CD4-positive, alpha-beta T cell treated with Interleukin-17A for 1 hour (primary cell): ENCODE data around the gene C19orf81.

ENCODE experiments used
- DNase-seq: peaks from one replicate; pipeline ENCODE4 v3.0.0-alpha.2; 2020

Gene C19orf81

DNA sequence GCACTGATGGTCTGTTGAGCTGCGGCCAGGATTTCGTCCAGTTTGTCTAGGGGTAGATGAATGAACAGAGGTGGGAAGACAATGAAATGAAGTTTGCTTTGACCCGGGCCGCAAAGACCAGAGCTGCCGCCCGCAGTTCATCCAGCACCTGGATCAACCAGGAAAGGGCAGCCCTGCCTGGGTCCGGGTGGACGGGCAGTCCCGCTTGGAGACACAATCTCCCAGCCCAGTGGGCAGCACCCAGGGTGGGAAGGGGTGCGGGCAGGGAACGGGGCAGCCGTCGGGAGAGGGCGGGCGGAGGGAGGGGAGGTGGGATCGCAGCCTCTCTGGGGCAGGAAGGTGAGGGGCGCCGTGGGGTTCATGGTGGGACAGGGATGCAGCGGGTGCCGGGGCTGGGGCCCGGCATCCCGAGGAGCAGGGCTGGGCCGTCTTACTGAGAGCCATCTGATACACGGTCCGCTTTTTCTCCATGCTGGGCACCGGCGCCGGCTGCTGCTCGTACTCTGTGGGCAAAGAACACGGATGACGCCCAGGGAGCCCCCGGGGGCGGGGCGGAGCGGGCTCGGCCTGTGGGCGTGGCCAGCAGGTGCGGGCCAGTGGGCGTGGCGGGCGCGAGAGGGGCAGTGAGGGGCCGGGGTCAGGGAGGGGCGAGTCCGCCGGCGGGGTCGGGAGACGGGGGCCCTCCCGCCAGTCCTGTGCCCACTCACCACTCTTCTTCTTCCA is 37.2 kb downstream of the C19orf81 start:
- DNase-seq = no peak

DNA sequence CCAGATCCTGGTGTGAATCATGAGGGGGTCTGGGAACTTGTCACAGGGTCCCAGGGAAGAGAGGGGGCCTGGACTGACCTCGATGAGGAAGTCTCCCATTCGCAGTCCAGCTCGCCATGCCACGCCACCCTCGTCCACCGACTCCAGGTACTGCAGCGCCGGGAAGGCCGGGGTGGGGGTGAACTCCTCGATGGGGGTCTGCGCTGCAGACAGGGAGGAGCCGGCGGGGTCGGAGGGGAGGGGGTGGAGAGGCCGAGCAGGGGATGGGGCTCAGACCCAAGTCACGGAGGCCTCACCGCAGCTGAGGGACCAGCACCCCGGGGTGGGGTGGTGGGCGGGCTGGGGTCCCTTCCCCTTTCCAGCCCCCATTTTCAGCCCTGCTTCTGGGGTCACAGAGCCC is 39.5 kb downstream of the C19orf81 start:
- DNase-seq = no peak

DNA sequence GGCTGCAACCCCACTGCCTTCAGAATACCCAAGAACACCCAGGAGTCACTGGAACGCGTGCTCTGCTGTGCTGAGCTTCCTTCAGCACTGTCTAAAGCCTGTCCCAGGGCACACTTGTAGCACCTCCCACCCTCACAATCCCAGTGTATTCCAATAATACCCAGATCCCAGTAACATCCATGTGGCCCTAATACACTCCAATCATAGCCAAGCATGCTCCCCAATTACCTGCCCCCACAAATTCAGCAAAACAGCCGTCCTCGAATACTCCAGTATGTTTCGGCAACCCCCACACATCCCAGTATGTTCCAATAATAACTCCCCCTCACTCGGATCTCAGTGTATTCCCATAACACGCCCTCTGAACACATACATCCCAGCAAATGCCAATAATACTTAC is 41.2 kb downstream of the C19orf81 start:
- no peak for DNase-seq

GRCh38 chr19:50693064-50693975 is 44.1 kb downstream of the C19orf81 start:
- no peak for DNase-seq

- no peak for DNase-seq
These were observed 45.5 kb downstream of the C19orf81 start for GRCh38 chr19:50694815-50695145.

DNA sequence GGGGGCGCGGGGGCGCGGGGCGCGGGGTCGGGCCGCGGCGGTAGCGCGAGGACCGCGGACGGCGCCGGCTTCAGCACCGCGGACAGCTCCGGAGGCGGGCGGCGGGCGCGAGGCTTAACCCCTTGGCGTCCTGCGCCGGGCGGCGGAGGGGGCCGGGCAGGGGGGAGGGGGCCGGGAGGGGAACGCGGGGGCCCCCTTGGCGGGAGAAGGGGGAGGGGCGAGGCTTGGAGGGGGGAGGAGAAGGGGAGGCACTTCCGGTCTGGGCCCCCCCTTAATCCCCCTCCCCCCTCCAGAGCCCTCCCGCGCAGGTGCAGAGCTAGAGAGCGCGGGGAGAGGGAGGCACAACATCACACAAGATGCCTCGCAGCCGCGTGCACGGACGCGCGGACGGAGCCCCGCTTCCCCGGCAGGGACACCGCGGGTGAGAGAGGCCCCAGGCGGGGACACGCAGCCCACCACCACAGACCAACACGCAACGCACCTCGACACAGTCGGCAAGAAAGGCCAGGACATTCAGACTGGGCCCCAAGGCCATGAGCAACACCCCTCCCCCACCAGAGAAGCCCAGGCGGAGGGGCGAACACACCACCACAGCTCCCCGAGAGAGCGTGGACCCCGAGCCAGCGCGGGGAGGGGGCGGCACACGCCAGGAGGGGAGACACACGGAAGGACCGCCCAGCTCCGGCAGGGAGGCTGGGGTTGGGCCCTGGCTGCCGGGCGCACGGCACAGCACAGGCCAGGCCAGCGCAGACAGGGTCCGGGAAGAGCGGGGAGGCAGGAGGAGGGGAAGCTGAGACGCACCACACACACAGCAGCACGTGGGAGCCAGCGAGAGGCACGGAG is 46.2 kb downstream of the C19orf81 start:
- DNase-seq = no peak

GRCh38 chr19:50696094-50696483 is 46.8 kb downstream of the C19orf81 start:
- no peak for DNase-seq

- DNase-seq = no peak
These were observed 48.3 kb downstream of the C19orf81 start for GRCh38 chr19:50697414-50698124.

- DNase-seq = no peak
These were observed 52.2 kb downstream of the C19orf81 start for GRCh38 chr19:50701367-50701985.

DNA sequence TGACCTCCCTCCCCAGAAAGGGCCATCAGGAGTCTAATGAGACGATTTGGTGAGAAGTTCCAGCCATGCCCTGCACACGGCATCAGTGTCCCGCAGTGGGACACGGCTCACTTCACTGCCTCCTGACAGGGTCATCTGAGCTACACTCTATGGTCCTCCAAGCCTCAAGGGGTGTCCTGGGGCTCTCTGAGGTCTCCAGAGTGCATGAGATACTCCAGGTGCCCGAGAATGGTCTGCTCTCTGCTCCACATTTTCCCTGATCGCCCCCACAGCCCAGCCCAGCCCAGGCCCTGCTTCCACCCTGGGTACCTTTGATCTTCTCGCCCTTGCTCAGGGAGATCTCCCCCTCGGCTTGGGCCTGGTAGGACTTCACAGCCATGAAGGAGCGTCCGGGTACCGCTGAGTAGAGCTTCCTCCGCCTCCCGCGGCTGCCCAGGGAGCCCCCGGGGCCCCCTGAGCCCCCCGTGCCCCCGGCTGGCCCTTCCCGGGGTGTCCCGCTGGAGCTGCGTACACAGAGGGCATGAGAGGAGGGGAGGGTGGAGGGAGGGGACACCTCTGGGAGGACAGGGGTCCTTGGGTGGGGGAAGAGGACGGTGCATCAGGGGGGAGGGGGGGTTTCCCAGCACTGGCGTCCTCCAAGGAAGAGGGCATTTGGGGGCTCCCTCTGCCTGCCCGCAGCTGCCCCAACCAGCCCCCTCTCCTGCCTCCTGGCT is 53.1 kb downstream of the C19orf81 start:
- DNase-seq = no peak

DNA sequence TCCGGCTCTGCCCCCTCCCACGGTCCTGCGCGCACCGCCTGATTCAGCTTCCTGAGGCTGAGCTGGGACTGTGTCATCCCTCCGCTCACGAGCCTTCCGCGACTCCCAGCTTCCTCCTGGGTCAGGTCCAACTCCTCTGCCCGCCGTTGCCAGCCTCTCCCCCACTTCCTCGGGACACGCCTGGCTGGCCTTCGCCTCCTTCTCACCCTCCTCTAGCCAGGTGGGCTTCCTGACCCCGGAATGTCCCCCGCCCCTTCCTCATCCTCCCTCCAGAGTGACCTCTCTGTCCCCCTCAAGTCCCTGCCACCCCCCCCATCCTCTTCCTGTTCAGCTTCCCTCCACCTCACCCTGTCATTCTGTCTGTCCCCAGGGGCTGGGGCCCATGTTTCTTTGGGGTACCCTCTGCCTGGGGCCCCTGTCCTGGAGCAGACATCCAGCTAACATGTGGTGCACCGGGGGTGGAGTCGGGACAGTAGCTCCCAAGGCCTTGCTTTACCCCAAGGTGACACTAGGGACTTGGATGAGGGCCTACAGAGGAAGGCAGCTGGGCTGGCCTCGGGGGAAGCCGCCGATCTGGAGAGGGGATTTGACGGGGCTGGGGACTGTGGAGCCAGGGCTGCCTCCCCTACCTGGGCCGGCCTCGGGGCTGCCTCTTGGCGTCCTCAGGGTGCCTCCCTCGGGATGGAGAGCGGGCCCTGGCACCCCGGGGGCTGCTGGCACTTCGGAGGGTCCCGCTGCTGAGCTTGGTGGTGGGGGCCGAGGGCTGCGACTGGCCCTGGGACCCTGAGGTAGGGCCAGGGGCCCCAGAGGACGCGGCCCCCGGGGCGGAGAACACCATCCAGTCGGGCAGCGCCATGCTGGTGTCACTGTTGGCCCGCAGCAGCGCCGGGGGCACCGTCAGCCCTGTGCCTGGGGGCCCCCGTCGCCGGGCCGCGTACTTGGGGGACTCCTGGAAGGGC is 53.9 kb downstream of the C19orf81 start:
- DNase-seq = no peak

DNA sequence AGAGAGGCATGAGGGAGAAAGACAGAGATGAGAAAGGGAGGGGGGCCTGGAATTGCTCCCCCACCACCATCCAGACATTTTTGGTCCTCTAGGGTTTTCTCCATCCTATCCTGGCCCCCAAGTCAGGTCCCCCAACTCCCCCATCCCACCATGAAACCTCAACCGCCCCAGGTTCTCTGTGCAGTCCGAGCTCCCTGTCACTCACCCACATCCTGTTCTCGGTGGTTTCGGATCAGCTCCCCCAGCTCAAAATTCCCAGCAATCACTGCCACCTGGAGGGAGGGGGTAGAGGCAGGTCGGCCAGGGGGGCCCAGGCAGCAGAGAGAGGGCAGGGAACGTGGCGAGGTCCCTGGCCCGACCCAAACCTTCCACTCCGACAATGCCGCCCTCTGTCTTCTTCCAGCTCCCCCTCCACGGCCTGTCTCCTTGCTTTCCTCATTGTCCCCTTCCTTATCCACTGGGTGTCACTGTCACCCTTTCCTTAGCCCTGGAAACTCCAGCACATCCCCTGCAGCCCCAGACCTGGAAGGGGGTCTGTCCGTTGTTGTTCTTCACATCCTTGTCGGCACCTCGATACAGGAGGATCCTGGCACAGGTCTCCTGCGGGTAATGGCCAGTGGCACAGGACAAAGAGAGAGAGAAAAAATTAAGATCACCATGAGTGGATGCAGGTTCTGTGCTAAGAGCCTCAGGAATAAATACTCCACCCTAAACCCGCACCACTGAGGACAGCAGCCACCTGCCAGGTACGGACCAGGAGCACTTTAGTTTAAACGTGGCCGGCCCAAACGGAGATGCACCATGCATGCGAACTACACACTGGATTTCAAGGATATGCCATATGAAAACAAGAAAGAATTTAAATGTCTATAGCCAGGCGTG is 54.9 kb downstream of the C19orf81 start:
- no peak for DNase-seq

DNA sequence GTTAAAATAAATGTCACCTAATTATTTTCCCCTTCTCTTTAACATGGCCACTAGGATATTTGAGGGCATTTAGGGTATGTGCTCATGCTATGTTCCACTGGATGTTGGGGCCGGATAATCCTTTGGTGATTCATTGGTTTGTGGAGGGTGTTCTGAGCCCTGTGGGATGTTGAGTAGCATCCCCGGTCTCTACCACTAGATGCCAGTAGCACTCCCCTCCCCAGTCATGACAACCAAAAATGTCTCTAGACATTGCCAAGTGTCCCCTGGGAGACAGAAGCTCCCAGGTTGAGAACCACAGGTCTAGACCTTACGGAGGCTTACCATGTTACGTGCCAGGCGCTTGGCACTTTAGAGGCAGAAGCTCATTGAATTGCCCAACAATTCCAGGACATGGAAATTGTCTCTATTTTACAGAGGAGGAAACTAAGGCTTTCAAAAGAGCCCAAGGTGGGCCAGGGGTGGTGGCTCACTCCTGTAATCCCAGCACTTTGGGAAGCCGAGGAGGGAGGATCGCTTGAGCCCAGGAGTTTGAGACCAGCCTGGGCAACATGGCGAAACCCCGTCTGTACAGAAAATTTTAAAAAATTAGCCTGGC is 56.3 kb downstream of the C19orf81 start:
- DNase-seq = peak; percentile 26

GRCh38 chr19:50706387-50706786 is 57.1 kb downstream of the C19orf81 start:
- no peak for DNase-seq

DNA sequence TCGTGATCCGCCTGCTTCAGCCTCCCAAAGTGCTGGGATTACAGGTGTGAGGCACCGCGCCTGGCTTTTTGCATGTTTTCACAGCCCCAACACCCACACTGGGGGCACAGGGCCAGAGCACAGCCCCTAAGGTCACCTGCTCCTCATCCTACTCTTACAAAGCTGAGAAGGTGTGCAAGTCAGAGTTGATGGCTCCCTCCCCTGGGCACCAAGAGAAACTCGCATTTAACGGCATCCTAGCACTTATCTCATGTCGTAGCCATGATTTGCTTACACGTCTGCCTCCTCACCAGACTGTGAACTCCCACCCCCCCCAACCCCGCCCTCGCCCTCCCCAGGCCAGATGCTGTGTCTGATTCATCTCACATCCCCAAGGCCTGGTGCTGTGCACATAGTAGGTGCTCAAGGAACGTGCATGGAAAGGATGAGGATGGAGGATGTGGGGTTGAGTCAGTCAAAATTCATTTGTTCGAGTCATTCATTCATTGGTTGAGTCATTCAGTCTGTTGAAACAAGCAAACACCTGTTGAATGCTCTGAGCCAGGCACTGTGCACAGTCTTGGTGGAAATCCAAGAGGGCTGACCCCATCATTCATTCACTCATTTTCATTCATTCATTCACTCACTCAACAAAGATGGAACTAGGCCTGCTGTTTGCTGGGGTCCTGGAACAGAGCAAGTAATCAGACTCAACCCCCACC is 59.1 kb downstream of the C19orf81 start:
- DNase-seq = no peak
